NCI-H1417 treated with DMSO at 0.1 percent for 48 hours (cell line): ENCODE results near the gene CLHC1.
A peak's percentile ranks its signal among the peaks of the same experiment; 100 is the strongest.
"Not testable (repeated sequence)": the region's sequence is repeated elsewhere in the genome, so short reads cannot be mapped to it uniquely, and the experiment has no call there.

Experiments used
- DNase-seq: peaks from one replicate; lab custom pipeline; 2025; lab: John Stamatoyannopoulos, UW

Gene CLHC1

DNA sequence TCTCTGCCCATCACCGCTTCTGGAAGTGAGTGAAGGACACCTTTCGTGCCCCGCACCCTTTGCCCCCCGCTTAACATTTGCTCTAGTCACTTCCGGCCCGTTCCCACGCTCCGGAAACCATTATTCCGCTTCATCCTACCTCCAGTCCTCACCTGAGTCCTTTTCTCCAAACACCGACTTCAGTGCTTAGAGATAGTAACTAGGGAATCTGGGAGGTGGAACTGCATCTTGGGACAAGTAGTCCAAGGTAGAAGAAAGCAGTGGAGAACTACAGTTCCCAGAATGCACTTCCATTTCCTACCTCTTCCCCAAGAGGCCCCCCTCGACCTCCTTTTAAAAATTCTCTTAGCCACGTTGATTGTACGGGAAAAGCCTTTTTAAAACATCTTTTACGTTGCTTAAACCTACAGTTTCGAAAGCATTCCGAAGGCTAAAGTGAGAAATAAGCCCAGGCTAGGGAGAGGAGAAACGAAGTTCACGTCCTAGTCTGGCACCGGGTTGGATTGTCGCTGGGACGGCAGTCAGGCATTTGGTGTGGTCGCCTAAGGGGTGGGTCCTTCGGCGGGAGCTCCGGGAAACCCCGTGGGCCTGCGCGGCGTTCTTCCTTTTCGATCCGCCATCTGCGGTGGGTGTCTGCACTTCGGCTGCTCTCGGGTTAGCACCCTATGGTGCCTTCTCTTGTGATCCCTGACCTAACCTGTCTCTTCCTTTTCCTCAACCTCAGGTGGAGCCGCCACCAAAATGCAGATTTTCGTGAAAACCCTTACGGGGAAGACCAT is at the start of gene CLHC1, which contains the start of gene RPS27A:
Gene CLHC1, minus strand, starts transcription at position 210 of the 779 bp plus-strand sequence. CDS start 9,882 bp downstream, outside the sequence.
Gene RPS27A, plus strand, starts transcription at position 605 of the 779 bp plus-strand sequence. Its CDS starts 137 bp downstream, at position 742.
- DNase-seq, result peak; percentile 97

DNA sequence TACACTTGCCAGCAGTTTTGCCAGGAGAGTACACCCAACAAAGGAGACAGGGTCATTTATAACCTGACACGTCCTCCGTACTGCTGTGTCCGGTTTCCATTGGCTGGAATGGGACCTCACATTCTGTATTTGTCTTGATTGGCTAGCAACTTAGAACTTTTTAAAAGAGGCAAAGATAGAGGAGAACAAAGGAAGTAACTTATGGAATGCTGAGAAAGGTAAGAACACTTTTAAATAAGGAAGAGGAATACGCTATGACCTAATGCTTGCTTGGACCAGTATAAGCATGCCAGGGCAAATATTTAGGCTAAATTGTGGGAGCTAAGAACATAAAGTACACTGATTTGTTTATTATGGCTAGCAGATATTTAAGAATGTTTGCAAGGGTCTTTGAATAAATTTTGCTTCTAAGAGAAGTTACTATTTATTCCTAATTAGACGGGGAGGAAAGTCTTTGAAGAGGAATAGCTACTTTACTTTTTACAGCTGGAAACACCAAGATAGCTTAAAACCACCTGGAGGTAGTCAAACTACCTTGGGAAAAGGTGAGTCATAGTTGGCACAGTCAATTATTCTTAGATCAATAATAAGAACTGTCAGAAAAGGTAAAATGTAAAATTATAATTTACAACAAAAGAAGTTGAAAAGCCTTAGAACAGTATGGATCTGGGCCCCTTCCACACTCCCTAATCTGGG is 48.9 kb upstream of the CLHC1 start:
- not testable (repeated sequence) for DNase-seq

DNA sequence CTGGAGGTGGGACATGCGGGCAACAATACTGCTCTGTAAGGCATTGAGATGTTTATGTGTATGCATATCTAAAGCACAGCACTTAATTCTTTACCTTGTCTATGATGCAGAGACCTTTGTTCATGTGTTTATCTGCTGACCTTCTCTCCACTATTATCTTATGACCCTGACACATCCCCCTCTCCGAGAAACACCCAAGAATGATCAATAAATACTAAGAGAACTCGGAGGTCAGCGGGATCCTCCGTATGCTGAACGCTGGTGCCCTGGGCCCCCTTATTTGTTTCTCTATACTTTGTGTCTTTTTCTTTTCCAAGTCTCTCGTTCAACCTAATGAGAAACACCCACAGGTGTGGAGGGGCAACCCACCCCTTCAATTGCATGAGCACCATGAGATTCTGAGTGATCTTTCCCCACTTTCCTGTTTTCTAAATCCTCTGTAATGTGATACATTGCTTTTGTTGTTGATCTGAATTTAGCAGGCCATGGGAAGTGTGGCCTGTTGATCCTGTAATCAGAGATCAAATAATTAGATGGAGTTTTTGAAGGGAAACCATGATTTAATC is 47.8 kb upstream of the CLHC1 start:
- not testable (repeated sequence) for DNase-seq

DNA sequence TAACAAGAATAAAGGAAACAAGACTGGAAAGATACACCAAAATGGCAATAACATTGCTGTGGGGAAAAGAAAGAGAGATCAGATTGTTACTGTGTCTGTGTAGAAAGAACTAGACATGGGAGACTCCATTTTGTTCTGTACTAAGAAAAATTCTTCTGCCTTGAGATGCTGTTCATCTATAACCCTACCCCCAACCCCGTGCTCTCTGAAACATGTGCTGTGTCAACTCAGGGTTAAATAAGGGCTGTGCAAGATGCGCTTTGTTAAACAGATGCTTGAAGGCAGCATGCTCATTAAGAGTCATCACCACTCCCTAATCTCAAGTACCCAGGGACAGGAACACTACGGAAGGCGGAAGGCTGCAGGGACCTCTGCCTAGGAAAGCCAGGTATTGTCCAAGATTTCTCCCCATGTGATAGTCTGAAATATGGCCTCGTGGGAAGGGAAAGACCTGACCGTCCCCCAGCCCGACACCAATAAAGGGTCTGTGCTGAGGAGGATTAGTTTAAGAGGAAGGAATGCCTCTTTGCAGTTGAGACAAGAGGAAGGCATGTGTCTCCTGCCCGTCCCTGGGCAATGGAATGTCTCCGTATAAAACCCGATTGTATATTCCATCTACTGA is 47.2 kb upstream of the CLHC1 start:
- not testable (repeated sequence) for DNase-seq

DNA sequence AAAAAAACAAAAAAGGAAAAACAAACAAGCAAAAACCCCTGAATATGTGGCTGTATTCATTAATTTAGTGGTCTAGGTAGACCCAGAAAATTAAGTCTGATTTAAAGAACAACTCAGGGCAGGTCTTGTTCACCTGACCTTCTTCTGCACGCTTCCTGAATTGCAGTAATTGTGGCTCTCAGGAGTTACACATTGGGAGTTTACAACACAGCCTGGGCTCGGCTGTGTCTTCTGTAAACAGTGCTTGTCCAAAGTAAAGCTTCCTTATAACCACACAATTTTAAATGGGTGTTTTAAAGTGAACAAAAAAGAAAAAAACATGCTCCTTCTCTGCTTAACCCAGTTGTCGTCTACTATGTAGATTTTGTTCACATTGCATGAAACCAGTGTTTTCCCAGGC is 45.2 kb upstream of the CLHC1 start:
- no peak for DNase-seq

DNA sequence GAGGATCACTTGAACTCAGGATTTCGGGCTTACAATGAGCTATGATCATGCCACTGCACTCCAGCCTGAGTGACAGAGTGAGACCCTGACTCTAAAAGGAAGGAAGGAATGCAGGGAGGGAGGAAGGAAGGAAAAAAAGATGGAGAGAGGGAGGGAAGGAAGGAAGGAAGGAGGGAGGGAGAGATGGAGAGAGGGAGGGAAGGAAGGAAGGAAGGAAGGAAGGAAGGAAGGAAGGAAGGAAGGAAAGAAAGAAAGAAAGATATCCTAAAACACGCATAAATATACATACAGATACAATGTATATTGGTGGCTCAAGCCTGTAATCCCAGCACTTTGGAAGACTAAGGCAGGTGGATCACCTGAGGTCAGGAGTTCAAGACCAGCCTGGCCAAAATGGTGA is 42.3 kb upstream of the CLHC1 start:
- DNase-seq, result not testable (repeated sequence)

DNA sequence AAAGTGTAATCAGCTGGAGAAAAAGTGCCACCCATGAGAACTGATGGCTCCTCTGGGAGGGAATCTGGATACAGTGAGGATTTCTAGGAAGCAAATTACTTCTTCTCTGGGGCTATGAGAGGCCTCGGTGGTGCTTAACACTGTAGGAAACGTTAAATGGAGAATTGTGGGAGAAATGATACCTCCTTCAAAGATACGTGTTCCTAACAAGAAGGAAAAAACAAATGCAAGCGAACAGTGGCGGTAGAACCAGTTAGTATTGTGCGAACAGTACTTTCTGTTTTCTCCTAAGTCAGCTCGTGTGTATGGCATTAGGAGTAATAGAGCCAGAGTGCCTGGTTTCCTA is 37.5 kb upstream of the CLHC1 start:
- no peak for DNase-seq

DNA sequence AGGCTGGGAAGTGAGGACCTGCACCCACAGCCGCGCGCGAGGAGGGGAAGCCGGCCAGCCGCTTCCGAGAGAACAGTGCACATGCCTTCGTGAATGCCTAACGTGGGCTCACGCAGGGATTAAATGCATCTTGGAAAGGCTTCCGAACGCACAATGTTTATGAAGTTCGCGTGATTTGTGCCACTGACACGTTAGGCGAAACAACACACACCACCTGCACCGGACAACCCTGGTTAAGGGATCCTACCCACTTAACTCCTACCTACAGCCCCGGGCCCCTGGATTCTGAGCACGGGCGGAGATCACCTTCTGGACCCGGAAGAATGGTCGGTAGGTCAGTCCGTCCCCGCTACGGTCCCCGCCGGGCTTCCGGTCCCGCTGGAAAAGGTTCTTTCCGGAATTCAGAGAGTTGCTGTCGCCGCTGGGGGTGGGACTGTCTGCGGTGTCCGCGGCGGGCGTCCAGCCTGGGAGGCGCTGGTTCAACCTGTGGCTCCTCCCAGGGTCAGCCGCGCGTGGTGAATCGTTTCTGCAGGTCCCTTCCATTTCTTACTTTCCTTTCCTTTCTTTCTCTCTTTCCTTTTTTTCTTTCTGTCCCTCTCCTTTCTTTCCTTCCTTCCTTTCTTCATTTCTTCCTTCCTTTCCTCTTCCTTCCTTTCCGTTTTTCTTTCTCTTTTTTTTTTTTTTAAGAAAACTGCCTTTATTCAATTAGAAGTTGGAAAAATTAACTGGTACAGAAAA is 37.0 kb upstream of the CLHC1 start, which contains the start of gene MTIF2:
Gene MTIF2, minus strand, starts transcription at position 325 of the 738 bp plus-strand sequence. CDS start 5,373 bp downstream, outside the sequence.
- peak; percentile 90 for DNase-seq

DNA sequence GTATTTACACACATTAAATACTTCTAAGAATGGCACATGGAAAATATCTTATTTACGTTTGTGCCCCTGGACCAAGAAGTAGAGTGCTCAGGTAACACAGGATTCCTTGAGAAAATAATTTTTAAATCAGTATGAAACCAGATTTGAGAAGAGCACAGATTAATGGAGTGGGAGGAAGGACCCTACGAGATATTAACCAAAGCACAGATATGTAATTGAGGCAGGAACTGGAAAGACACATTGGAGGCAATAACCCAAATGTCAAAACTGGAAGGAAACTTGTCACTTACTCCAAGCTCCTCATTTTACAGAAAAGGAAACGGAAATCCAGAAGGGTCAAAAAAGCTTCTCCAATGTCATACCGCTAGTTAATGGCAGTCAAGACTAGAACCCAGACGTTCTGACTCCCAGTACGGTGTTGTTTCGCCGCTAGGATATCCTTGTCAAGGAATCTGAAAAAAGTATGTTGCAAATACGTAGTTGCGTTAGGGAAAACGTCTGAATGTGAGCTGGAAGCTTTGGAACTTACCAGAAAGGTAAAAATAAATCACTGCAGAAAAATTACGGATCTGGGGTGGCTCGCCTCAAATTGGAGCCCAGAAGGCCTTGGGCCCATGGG is 36.3 kb upstream of the CLHC1 start:
- DNase-seq, result no peak

DNA sequence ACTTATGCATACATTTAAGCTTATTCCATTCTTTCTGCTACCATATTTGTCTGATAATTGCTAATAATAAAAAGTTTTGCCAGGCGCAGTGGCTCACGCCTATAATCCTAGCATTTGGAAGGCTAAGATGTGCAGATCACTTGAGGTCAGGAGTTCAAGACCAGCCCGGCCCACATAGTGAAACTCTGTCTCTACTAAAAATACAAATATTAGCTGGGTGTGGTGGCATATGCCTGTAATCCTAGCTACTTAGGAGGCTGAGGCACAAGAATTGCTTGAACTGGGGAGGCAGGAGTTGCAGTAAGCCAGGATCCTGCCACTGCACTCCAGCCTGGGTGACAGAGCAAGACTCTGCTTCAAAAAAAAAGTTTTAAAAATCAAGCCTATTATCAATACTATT is 27.5 kb upstream of the CLHC1 start:
- not testable (repeated sequence) for DNase-seq

DNA sequence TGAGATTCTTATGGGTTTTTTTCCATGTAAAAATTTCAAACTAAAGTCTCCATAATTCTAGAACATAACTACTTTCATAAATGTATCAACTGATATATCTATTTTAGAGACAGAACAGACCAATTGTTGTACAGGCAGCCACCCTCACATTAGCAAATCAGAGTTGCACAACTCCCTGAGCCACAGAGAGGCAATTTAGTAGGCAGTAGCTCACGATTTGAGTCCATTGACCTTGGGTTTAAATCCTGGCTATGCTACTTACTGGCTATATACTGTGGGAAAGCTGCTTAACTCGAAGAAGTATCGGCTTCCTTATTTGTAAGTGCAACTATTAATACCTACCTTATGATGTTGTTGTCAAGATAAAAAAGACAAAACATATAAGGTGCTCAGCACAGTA is 20.7 kb upstream of the CLHC1 start:
- no peak for DNase-seq

DNA sequence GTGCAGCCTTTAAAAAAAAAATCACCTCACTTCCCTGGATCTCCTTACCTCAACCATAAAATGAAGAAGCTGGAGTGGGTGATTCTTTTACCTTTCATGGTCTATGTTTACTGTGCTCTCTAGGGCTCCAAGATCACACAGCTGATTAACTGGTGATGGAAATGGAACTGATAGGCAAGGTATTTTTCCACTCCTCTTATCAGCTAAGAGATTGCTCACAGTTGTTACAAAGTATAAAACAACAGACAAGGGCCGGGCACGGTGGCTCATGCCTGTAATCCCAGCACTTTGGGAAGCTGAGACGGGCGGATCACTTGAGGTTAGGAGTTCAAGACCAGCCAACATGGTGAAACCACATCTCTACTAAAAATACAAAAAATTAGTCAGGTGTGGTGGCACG is 14.9 kb upstream of the CLHC1 start:
- DNase-seq, result no peak

DNA sequence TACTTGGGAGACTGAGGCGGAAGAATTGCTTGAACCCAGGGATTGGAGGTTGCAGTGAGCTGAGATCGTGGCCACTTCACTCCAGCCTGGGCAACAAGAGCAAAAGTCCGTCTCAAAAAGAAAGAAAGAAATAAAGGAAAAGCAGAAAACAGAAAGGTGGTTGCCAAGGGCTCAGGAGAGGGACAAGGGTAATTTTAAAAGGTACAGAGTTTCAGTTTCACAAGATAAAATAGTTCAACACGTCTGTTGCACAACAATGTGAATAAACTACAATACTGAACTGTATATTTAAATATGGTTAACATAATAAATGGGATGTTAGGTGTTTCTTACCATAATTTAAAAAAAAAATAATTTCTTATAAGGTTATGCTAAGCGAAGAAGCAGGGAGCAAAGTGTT is 13.3 kb upstream of the CLHC1 start:
- no peak for DNase-seq

DNA sequence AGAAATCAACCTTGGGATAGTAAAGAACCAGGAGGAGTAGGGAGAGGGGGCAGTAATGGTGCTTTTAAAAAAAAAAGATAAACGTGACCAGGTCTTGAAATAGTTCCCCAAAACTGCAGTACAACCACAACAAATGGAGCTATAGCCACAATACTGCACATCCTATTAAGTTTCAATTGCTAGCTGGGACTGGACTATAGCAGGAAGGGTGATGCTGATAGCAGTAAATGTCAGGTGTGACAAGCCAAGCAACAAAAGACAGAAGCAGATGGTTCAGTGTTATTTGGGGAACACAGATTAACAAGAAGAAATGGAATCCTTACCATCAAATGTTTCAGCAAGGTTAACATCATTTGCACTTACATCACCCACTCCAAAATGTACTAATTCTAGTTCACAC is 10.5 kb upstream of the CLHC1 start:
- DNase-seq, result no peak

DNA sequence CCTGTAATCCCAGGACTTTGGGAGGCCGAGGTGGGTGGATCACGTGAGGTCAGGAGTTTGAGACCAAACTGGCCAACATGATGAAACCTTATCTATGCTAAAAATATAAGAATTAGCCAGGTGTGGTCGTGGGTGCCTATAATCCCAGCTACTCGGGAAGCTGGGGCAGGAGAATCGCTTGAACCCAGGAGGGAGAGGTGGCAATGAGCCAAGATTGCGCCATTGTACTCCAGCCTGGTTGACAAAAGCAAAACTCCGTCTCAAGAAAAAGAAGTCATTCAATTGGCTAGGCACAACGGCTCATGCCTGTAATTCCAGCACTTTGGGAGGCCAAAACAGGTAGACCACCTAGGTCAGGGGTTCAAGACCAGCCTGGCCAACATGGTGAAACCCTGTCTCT is 9.5 kb upstream of the CLHC1 start:
- not testable (repeated sequence) for DNase-seq

DNA sequence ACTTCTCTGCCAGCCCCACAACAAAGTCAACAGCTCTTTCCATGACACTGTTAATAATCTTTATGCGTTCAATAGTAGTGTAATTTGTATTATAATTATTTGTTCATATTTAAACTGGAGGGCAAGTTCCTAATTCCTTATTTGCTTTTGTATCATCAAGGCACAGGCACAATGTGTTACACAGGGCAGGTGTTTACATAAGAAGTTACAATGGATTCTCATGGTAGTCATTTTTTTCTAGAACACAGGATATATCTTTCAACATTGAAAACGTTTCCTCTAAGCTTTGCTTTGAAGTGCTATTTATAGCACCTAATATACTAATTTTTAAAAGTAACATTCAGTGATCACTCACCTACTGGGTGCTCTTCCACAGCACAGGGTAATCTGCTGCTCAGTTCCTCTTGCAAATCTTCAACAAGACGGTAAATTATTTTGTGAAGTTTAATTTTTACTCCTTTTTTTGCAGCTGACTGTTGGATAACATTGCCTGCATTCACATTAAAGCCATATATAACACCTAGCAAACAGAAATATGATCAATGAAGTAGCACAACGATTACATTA is 7.6 kb upstream of the CLHC1 start:
- peak; percentile 59 for DNase-seq

DNA sequence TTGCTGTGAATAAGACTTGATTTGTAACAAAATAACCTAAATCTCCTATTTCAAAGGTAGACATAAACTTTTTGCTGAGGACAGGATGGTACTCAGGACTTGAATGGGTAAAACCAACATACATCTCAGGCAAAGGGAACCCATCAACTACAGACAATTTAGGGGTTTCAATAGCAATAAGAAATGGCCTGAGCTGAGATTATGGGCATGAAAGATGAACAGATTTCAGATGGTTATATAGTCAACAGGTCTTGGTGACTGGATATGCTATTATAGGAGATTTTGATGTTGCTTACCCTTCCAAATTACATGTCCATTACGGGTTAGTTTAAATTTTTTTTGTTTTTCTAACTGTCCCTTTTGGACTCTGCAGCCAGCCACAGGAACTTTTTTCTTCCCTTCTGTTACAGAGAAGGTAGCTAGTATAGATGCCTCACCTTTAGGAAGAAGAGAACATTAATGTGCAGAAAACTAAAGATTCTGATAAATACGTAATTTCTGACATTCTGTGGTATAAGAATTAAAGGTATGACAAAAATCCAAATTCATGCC is 5.0 kb upstream of the CLHC1 start:
- DNase-seq, result no peak

DNA sequence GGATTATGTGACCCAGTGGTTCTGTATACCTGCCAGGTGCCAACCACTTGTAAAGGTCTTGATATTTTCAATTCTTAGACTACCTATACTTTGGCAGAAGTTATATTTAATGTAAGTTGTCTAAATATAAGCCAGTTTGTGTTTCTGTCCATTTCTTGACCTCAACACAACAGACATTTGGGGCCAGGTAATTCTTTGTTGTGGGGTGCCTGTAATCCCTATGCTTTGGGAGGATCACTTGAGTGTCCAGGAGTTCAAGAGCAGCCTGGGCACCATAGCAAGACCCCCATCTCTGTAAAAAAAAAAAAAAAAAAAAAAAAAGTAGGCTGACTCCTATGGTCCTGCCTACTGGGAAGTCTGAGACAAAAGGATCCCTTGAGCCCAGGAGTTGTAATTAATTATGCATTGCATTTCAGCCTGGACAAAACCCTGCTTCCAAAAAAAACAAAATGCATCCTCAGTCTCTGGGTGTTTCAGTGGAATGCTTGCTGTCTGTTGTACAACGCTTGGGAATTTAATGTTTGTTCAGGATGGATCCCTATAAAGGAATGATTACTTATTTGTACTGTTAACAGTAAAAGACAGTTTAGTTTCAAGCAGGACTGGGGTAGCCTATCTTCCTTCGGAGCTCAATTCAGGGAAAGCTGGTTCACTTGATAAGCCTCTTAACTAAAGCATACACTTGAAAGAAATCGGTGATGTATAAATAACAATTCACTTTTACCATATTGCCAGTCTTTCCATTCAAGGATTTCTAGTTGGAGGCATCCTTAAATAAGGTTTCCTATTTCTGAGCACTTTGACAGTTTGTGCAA is 3.8 kb upstream of the CLHC1 start:
- no peak for DNase-seq

DNA sequence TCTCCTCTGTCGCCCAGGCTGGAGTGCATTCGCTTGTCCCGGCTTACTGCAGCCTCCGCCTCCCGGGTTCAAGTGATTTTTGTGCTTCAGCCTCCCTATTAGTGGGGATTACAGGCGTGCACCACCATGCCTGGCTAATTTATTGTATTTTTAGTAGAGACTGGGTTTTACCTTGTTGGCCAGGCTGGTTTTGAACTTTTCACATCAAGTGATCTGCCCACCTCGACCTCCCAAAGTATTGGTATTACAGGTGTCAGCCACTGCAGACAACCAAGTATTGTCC is 1.5 kb upstream of the CLHC1 start:
- DNase-seq, result no peak
